Activated naive CD4-positive, alpha-beta T cell (primary cell): ENCODE data around the gene ZNF595.
A peak's percentile ranks its signal among the peaks of the same experiment; 100 is the strongest.
"Not testable (repeated sequence)": the region's sequence is repeated elsewhere in the genome, so short reads cannot be mapped to it uniquely, and the experiment has no call there.

ENCODE experiments used
- DNase-seq, 4 experiments: peaks; one replicate each; lab custom pipeline; 2025; lab: John Stamatoyannopoulos, UW

ZNF595 gene

GRCh38 chr4:86559-87324 is 33.6 kb downstream of the ZNF595 start:
- DNase-seq = not testable (repeated sequence)

GRCh38 chr4:98386-98785 is 45.3 kb downstream of the ZNF595 start:
- no peak for DNase-seq

GRCh38 chr4:99863-100262 is 46.7 kb downstream of the ZNF595 start:
- no peak for DNase-seq

GRCh38 chr4:107083-107443 is 53.9 kb downstream of the ZNF595 start:
- no peak for DNase-seq

GRCh38 chr4:107444-108429 is 54.6 kb downstream of the ZNF595 start:
- no peak for DNase-seq

- DNase-seq = no peak
Measured at GRCh38 chr4:112771-113170, 59.6 kb downstream of the ZNF595 start.

GRCh38 chr4:113732-114131 is 60.6 kb downstream of the ZNF595 start:
- no peak for DNase-seq

GRCh38 chr4:114149-114548 is 61.0 kb downstream of the ZNF595 start:
- DNase-seq = no peak

- no peak for DNase-seq
Measured at GRCh38 chr4:116499-116898, 63.4 kb downstream of the ZNF595 start.

GRCh38 chr4:120616-121015 is 67.5 kb downstream of the ZNF595 start:
- DNase-seq = no peak

- no peak for DNase-seq
Measured at GRCh38 chr4:121408-122084, 68.4 kb downstream of the ZNF595 start.

- DNase-seq = not testable (repeated sequence)
Measured at GRCh38 chr4:123922-124274, 70.8 kb downstream of the ZNF595 start.

GRCh38 chr4:124275-125081 is 71.4 kb downstream of the ZNF595 start, which contains the start of gene ZNF718:
Gene ZNF718 (plus strand): TSS chr4:124501. CDS start chr4:124671, 170 bp downstream.
- peak; percentile 61 to 82 (median 70) for DNase-seq

- DNase-seq = peak in 2 of 4 experiments; percentile 41 to 43
Measured at GRCh38 chr4:125091-125771, 72.1 kb downstream of the ZNF595 start.

GRCh38 chr4:125833-126232 is 72.7 kb downstream of the ZNF595 start:
- DNase-seq = no peak

- DNase-seq = no peak
Measured at GRCh38 chr4:132483-132882, 79.4 kb downstream of the ZNF595 start.
